DMS153 treated with DMSO at 0.1 percent for 48 hours (cell line): ENCODE data around the gene FBLL1.
"Not testable (repeated sequence)": the region's sequence is repeated elsewhere in the genome, so short reads cannot be mapped to it uniquely, and the experiment has no call there.

Source experiments
- DNase-seq: peaks from one replicate; lab custom pipeline; 2025; ENCODE audit not compliant: unreplicated experiment; lab: John Stamatoyannopoulos, UW

Gene FBLL1

GRCh38 chr5:168528521-168529373 is at the start of gene FBLL1:
FBLL1 (plus strand) TSS chr5:168529305; CDS start chr5:168529505, 200 bp downstream.
- no peak for DNase-seq

DNA sequence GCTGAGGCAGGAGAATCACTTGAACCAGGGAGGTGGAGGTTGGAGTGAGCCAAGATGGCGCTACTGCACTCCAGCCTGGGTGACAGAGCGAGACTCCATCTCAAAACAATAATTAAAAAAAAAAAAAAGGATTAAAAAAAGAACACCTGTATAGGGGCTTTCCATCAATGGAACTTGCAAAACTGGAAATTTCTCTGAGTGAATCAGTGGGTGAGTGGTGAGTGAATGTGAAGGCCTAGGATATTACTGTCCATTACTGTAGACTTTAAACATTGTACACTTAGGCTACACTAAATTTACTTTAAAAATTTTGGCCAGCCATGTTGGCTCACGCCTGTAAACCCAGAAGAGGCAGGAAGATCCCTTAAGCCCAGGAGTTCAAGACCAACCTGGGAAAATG is 48.5 kb upstream of the FBLL1 start:
- DNase-seq = no peak

GRCh38 chr5:168481330-168481788 is 47.7 kb upstream of the FBLL1 start:
- no peak for DNase-seq

GRCh38 chr5:168482361-168482760 is 46.7 kb upstream of the FBLL1 start:
- DNase-seq = no peak

DNA sequence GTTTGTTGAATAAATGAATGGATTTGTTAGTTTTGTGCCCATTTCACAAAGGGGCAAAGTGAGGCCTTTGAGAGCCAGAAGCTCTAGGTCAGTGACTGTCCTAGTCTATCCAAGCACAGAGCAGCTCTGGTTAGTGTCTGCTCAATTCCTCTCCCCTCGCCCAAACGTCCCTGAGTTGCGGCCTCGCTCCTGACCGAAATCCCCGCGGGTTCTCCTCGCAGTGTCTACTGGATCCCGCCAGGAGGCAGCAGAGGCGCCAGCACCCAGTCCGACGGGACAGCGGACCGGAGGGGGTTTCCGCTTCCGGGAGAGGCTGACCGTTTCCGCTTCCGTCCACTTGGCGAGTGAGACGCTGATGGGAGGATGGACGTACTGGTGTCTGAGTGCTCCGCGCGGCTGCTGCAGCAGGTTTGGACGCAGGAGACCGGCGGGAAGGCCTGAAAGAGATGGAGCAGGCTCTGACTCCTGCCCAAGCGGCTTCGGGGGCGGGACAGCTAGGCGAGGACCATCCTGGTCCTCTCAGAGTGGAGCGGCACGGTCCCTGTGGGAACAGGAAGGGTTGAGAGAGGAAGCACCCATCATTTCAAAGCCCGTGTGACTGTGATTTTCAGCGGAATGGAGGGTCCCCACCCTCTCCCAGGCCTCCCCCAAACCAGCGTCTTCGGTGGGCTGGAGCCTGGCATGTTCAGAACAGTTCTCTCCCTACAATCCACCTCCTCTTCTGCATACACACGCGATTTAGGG is 42.8 kb upstream of the FBLL1 start, which contains the start of gene RARS1:
Gene RARS1 (plus strand): TSS at position 336 of the 744 bp plus-strand sequence. CDS start 28 bp downstream, at position 364.
- DNase-seq = peak; percentile 39

DNA sequence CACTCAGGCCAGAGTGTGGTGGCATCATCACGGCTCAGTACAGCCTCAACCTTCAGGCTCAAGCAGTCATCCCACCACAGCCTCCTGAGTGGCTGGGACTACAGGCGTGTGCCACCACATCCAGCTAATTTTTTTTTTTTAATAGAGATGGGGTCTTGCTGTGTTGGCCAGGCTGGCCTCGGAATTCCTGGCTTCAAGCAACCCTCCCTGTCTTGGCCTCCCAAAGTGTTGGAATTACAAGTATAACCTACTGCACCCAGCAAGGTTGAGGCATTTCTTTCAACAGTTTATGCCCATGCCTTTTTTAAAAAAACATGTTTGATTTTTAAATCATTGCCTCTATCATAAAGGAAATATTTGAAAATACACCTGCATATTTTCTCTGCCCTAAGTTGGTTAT is 40.0 kb upstream of the FBLL1 start:
- DNase-seq = no peak

- DNase-seq = no peak
These were observed 35.0 kb upstream of the FBLL1 start for GRCh38 chr5:168494057-168494555.

DNA sequence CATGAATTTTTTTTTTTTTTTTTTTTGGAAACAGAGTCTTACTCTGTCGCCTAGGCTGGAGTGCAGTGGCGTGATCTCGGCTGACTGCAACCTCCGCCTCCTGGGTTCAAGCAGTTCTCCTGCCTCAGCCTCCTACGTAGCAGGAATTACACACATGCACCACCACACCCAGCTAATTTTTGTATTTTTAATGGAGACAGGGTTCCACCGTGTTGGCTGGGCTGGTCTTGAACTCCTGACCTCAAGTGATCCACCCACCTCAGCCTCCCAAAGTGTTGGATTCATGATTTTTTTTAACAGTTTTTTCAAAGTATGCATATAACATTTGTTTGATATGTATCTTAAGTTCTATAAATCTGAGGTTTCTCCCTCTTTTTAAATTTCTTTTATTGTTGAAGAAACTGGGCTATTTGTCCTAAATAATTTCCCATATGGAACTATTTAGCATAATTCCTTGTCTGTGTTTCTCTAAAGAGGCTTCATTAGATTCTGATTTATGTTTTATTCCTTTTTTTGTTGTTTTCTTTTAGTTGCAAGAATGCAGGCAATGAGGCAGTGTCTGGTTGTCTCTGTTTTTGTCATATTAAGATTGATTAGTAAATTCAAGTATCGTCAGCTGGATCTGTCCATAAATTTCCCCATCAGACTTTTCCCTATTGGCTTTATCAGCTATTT is 26.4 kb upstream of the FBLL1 start:
- no peak for DNase-seq

- no peak for DNase-seq
These were observed 15.2 kb upstream of the FBLL1 start for GRCh38 chr5:168513861-168514428.

- DNase-seq = no peak
These were observed 3.2 kb upstream of the FBLL1 start for GRCh38 chr5:168525856-168526255.

GRCh38 chr5:168527756-168528295 is 1.3 kb upstream of the FBLL1 start:
- no peak for DNase-seq

GRCh38 chr5:168529374-168530234 is 499 bp downstream of the FBLL1 start:
- no peak for DNase-seq

- no peak for DNase-seq
These were observed 1.6 kb downstream of the FBLL1 start for GRCh38 chr5:168530621-168531150.

DNA sequence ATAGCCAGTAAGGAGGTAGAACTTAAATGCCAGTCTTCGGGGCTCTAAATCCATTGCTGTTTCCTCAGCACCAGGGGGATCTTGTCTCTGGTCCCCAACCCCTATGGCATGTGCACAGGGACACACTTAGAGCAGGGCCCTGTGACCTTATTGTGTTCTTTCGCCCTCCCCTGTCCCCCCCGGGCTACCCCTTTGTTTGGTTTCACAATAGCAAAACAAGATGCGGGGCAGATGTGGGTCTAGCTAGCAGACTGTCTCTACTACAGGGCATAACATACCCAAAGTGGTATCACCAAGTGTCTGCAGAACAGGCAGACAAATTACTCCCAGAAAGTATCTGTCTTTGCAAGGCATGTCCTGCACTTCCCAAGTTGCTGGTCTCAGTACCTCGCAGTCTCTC is 2.1 kb downstream of the FBLL1 start:
- DNase-seq = no peak

- DNase-seq = no peak
These were observed 3.1 kb downstream of the FBLL1 start for GRCh38 chr5:168531987-168532864.

DNA sequence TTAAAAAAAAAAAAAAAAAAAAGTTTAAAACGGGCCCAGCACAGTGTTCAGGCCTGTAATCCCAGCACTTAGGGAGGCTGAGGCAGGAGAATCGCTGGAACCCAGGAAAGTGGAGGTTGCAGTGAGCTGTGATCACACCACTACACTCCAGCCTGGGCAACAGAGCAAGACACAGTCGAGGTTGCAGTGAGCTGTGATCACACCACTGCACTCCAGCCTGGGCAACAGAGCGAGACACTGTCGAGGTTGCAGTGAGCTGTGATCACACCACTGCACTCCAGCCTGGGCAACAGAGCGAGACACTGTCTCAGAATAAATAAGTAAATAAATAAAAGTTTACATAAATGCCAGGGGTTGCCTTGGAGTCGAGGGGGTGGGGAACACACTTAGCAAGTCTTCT is 5.2 kb downstream of the FBLL1 start:
- not testable (repeated sequence) for DNase-seq

DNA sequence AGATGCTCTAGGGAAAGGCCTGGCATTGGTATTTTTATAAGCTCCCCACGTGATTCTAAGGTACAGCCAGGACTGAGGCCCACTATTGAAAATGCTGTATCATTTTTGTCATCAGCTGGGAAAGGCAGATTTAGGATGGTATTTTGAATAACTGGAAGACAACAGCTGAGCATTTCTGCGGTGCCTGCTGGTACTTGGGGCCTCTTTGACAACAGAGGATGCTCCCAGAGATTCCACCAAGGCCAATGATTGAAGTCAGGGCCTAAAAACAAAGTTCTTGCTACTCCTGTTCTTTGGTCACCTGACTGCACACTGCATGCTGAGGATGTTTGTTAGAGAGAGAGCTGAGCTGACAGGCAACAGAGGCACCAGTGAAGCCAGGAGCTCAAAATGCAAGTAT is 8.1 kb downstream of the FBLL1 start:
- no peak for DNase-seq

GRCh38 chr5:168549554-168549953 is 20.4 kb downstream of the FBLL1 start:
- no peak for DNase-seq
